Embryonic facial prominence (tissue), 1 donor: ENCODE measurements around the gene TBC1D5.
"Not testable (repeated sequence)": the region's sequence is repeated elsewhere in the genome, so short reads cannot be mapped to it uniquely, and the experiment has no call there.

Experiments used
- DNase-seq: peaks from one replicate; pipeline ENCODE4 v3.0.0-alpha.2; 2016; ENCODE audit errors: extremely low spot score

Gene TBC1D5

GRCh38 chr3:17714473-17714872, 28.0 kb downstream of the TBC1D5 start:
- no peak for DNase-seq

- no peak for DNase-seq
Measured at GRCh38 chr3:17709236-17709810, 33.1 kb downstream of the TBC1D5 start.

DNA sequence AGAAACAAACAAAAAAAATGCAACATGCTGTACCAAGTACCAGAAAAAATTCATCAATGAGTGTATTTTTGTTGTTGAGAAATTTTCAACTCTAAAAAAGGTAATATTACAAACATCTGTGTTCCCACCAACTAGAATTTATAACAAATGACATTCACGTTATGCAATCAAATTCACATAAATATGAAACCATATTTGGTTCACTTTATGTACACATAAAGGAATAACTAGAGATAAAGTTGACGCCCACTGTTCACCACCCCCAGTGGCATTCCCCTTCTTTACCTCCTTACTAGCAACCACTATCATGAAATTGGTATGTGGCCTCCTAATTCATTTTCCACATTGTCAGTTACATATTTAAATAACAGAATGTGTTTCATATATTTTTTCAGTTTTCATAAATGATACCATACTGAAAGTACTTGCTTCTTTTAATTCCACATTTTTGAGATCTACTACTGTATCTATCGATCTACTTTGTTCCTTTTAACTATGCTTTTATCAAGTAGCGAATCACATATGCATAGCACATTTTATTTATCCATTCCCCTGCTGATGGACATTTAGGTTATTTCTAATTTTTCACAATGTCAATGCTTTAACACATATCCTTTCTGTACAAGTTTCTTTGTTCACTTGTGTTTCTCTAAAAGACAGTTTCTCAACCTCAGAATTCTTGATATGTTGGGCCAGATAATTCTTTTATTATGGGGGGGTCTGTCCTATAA, 34.5 kb downstream of the TBC1D5 start:
- DNase-seq, result no peak

GRCh38 chr3:17705991-17706390, 36.4 kb downstream of the TBC1D5 start:
- not testable (repeated sequence) for DNase-seq

DNA sequence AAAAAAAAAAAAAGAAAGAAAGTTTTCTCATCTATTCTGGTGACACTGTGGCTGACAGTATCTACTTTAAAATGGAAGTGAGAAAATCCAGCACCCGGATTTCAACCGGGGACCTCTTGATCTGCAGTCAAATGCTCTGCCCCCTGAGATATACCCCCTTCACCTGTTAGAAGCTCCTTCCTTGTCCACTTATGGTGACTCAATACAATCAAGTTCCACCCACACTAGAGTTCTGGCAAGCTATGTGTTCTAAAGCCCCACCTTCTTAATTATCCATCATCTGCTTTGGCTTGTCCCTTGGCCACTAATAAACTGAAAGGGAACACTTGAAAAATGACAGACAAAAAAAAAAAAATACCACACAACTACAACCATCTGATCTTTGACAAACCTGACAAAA, 42.6 kb downstream of the TBC1D5 start:
- not testable (repeated sequence) for DNase-seq

DNA sequence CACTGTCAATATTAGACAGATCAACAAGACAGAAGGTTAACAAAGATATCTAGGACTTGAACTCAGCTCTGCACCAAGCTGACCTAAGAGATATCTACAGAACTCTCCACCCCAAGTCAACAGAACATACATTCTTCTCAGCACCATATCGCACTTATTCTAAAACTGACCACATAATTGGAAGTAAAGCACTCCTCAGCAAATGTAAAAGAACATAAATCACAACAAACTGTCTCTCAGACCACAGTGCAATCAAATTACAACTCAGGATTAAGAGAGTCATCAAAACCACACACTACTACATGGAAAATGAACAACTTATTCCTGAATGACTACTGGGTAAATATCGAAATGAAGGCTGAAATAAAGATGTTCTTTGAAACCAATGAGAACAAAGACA, 46.8 kb downstream of the TBC1D5 start:
- not testable (repeated sequence) for DNase-seq

GRCh38 chr3:17693670-17693999, 48.8 kb downstream of the TBC1D5 start:
- not testable (repeated sequence) for DNase-seq

GRCh38 chr3:17692846-17693669, 49.4 kb downstream of the TBC1D5 start:
- not testable (repeated sequence) for DNase-seq

GRCh38 chr3:17687566-17687965, 54.9 kb downstream of the TBC1D5 start:
- no peak for DNase-seq

- DNase-seq, result no peak
Measured at GRCh38 chr3:17686613-17687012, 55.8 kb downstream of the TBC1D5 start.

DNA sequence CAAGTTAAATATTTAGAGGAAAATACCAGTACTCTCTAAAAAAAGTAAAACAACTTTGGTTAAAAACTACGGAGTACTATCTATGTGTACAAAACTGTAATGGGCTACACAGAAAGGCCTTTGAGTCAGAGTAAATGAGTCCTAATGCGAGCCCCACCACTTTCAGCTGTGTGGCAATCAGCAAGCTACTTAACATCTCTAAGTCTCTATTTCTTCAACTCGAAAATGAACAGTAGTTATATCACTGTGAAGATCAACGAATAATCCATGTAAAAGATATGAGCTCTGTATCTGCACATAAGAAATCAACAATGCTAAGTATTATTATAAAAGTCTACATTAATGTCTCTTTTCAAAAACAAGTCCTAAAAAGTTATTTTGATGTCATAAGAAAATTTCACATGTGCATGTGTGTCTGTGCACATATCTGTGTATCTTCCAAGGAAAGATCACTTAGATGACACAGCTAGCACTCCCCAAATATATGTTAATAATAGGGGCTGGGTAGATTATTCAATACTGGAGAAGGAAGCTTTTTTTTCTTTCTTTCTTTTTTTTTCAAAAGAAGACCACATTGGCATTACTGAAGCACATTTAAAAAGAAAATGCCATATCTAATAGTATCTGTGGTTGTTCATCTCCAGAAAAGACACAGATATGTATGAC, 58.8 kb downstream of the TBC1D5 start:
- DNase-seq, result no peak

- no peak for DNase-seq
Measured at GRCh38 chr3:17680530-17680929, 61.9 kb downstream of the TBC1D5 start.

DNA sequence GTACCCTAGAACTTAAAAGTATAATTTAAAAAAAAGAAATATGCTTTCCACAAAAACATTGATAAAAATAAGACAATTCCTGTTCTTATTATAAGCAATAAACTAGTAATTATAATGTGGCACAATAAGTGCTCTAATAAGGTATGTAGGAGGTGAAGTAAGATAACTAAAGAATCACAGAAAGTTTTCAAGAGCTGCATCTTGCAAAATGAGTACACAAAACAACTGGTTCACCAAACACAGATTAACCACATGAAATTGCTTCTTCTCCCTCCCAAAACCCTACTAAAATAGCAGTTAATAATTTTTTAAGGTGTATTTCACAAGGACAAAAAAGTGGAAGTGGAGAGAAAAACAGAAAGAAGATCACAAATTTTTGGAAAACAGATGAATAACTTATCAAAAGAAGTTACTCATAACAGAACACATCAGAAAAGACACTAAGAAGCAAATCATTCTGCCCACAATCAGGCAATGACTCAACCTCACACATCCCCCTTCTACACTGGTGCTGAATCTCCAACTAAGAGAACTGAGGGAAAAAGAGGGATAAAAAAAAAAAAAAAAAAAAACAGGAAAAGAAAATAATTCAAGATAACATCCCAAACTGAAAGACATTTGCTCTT, 64.2 kb downstream of the TBC1D5 start:
- no peak for DNase-seq

DNA sequence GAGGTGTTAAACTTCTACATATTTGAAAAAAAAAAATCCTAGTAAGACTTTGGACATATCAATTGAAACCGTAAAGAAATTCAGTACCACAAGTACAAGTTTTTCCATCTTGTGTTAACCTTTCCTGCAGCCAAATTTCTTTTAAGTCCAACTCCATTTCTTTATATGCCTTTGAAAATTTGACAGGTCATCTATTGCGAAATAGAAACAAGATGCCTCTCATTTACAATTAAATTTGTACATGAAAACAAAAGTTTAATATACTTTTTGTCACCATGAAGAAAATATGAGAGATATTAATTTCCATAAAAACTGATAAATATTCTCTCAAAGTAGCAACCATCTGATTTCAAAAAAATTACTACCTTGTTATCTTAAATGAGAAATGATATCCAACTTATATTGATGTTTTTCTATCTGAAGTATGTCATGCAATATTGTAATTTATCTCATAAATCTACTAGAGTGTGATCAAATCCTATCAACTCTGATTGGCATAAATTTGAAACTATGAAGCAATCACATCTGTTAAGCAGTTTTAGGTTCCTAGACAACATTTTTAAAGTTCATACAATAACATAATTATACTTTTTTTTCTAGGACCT, 68.2 kb downstream of the TBC1D5 start:
- no peak for DNase-seq

- no peak for DNase-seq
Measured at GRCh38 chr3:17672506-17672905, 69.9 kb downstream of the TBC1D5 start.

DNA sequence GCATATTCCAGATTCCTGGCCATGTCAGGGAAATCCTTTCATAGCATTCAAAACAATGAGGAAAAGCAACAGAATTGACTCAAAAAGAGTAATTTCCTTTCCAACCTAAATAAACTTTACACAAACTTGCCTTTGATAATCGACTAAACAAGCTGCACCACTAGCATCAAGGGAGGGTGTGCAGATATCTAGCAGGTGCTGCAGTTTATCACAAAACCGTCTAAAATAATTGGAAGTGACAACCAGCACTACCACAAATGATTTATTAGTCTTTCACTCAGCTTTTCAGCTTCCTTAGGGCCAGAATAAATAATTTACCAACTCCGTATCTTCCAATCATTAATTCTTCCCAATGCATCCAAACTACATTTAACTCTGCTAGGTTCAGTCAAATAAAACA, 71.7 kb downstream of the TBC1D5 start:
- DNase-seq, result no peak

GRCh38 chr3:17664923-17665322, 77.5 kb downstream of the TBC1D5 start:
- no peak for DNase-seq

DNA sequence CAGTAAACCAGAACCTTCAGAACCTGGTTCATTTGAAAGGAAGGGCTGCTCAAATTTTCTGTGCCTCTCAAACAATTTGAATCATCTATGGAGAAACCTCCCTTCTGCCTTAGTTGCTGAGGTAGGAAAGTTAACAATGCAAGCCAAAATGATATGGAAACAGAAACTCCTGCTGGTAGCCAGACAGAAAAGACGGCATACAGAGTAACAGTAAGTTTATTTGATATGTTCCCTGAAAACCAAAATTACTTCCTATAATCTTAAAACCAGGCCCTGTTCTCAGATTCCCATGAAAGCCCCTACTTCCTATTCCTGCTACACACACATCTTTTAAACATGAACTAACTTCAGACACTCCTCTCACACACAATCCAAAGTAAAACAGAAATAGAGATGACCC, 86.2 kb downstream of the TBC1D5 start:
- no peak for DNase-seq

- no peak for DNase-seq
Measured at GRCh38 chr3:17655743-17656142, 86.7 kb downstream of the TBC1D5 start.

DNA sequence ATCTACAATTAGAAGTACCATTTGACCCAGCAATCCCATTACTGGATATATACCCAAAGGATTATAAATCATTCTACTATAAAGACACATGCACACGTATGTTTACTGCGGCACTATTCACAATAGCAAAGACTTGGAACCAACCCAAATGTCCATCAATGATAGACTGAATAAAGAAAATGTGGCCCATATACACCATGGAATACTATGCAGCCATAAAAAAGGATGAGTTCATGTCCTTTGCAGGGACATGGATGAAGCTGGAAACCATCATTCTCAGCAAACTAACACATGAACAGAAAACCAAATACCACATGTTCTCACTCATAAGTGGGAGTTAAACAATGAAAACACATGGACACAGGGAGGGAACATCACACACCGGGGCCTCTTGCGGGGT, 92.7 kb downstream of the TBC1D5 start:
- not testable (repeated sequence) for DNase-seq

DNA sequence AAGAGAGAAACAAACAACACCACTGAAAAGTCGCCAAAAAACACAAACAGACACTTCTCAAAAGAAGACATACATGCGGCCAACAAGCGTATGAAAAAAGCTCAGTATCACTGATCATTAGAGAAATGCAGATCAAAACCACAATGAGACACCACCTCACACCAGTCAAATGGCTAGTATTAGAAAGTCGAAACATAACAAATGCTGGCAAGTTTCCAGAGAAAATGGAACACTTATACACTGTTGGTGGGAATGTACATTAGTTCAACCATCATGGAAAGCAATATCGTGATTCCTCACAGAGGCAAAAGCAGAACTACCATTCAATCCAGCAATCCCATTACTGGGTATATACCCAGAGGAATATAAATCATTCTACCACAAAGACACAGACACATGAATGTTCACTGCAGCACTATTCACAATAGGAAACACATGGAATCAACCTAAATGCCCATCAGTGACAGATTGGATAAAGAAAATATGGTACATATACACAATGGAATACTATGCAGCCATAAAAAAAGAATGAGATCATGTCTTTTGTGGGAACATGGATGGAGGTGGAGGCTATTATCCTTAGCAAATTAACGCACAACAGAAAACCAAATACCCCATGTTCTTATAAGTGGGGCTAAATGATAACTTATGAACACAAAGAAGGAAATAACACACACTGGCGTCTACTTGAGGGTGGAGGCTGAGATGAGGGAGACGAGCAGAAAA, 93.6 kb downstream of the TBC1D5 start:
- DNase-seq, result not testable (repeated sequence)
